H9 (cell line): ENCODE data around the gene TGIF1. TPM values are rescaled to one million over a fixed set of nuclear protein-coding genes. Genes with fewer than 3 reads are reported as not detected.
A peak's percentile ranks its signal among the peaks of the same experiment; 100 is the strongest.

Experiments
- DNase-seq: peaks from one replicate; pipeline ENCODE4 v3.0.0-alpha.2; 2017
- H2AFZ ChIP-seq: one replicate; pipeline ENCODE4 v1.6.1; 2013; ENCODE audit warnings: mild to moderate bottlenecking, low read length, control low read depth, moderate library complexity
- H2AK5ac ChIP-seq: 2 replicates; pipeline ENCODE4 v1.6.1; 2013; ENCODE audit warnings: low read length, control low read depth, mixed read lengths; ENCODE audit not compliant: insufficient read length
- H2BK120ac ChIP-seq: one replicate; pipeline ENCODE4 v1.6.1; 2013; ENCODE audit warnings: low read depth, mild to moderate bottlenecking, low read length, control low read depth, inconsistent platforms; ENCODE audit not compliant: poor library complexity, severe bottlenecking
- H2BK12ac ChIP-seq: 2 replicates; pipeline ENCODE4 v1.6.1; 2013; ENCODE audit warnings: low read length, control low read depth, mixed read lengths, low read depth; ENCODE audit not compliant: insufficient read length
- H2BK15ac ChIP-seq: 2 replicates; pipeline ENCODE4 v1.6.1; 2013; ENCODE audit warnings: low read depth, low read length, control low read depth
- H2BK20ac ChIP-seq: one replicate; pipeline ENCODE4 v1.6.1; 2013; ENCODE audit warnings: low read depth, mild to moderate bottlenecking, low read length, control low read depth, inconsistent platforms; ENCODE audit not compliant: poor library complexity, severe bottlenecking
- H2BK5ac ChIP-seq: 2 replicates; pipeline ENCODE4 v1.6.1; 2013; ENCODE audit warnings: low read length, control low read depth, mixed read lengths; ENCODE audit not compliant: insufficient read length
- H3K14ac ChIP-seq: 2 replicates; pipeline ENCODE4 v1.6.1; 2013; ENCODE audit warnings: low read length, control low read depth; ENCODE audit not compliant: insufficient read depth
- H3K18ac ChIP-seq: 2 replicates; pipeline ENCODE4 v1.6.1; 2013; ENCODE audit warnings: low read depth, mild to moderate bottlenecking, mixed read lengths, low read length, control low read depth; ENCODE audit not compliant: insufficient read length
- H3K23ac ChIP-seq: 2 replicates; pipeline ENCODE4 v1.6.1; 2013; ENCODE audit warnings: low read length, control low read depth, mixed read lengths, low read depth; ENCODE audit not compliant: insufficient read length
- H3K23me2 ChIP-seq: 2 replicates; pipeline ENCODE4 v1.6.1; 2013; ENCODE audit warnings: low read depth, mild to moderate bottlenecking, mixed read lengths, low read length, control low read depth; ENCODE audit not compliant: insufficient read length, poor library complexity, severe bottlenecking
- H3K27ac ChIP-seq: 2 replicates; pipeline ENCODE4 v1.5.1; 2013; ENCODE audit warnings: low read length, control low read depth, mixed read lengths, low read depth; ENCODE audit not compliant: insufficient read length
- H3K27me3 ChIP-seq: 2 replicates; pipeline ENCODE4 v1.6.1; 2013; ENCODE audit warnings: low read length, control low read depth, inconsistent platforms; ENCODE audit not compliant: insufficient read depth
- H3K4ac ChIP-seq: 2 replicates; pipeline ENCODE4 v1.6.1; 2013; ENCODE audit warnings: low read depth, mild to moderate bottlenecking, control low read depth, inconsistent platforms, low read length, moderate library complexity
- H3K4me1 ChIP-seq: 2 replicates; pipeline ENCODE4 v1.6.1; 2013; ENCODE audit warnings: low read length, control low read depth, inconsistent platforms; ENCODE audit not compliant: insufficient read depth
- H3K4me2 ChIP-seq: 2 replicates; pipeline ENCODE4 v1.6.1; 2013; ENCODE audit warnings: low read length, control low read depth, mixed read lengths; ENCODE audit not compliant: insufficient read length, insufficient read depth
- H3K56ac ChIP-seq: 2 replicates; pipeline ENCODE4 v1.6.1; 2013; ENCODE audit warnings: low read depth, mild to moderate bottlenecking, mixed read lengths, low read length, control low read depth; ENCODE audit not compliant: insufficient read length
- H3K79me1 ChIP-seq: 2 replicates; pipeline ENCODE4 v1.6.1; 2013; ENCODE audit warnings: low read depth, mild to moderate bottlenecking, moderate library complexity, low read length, control low read depth, inconsistent platforms; ENCODE audit not compliant: insufficient read depth, poor library complexity, severe bottlenecking
- H3K79me2 ChIP-seq: 2 replicates; pipeline ENCODE4 v1.6.1; 2013; ENCODE audit warnings: low read length, control low read depth, inconsistent platforms; ENCODE audit not compliant: insufficient read depth
- H3K9ac ChIP-seq: 2 replicates; pipeline ENCODE4 v1.6.1; 2013; ENCODE audit warnings: low read length, control low read depth, mixed read lengths; ENCODE audit not compliant: insufficient read length; ENCODE audit errors: extremely low read depth
- H3K9me3 ChIP-seq: one replicate; pipeline ENCODE4 v1.6.1; 2013; ENCODE audit warnings: low read depth, low read length, inconsistent platforms; ENCODE audit not compliant: control insufficient read depth
- H3T11ph ChIP-seq: one replicate; pipeline ENCODE4 v1.6.1; 2013; ENCODE audit warnings: mild to moderate bottlenecking, low read length, control low read depth, inconsistent platforms
- H4K20me1 ChIP-seq: one replicate; pipeline ENCODE4 v1.6.1; 2013; ENCODE audit not compliant: control insufficient read depth, insufficient read length, insufficient read depth
- H4K5ac ChIP-seq: 2 replicates; pipeline ENCODE4 v1.6.1; 2013; ENCODE audit warnings: low read depth, mild to moderate bottlenecking, mixed read lengths, low read length, control low read depth; ENCODE audit not compliant: insufficient read length
- H4K8ac ChIP-seq: replicated peaks from 2 replicates; pipeline ENCODE4 v1.6.1; 2013; ENCODE audit warnings: low read length, control low read depth, mixed read lengths, low read depth; ENCODE audit not compliant: insufficient read length
- H4K91ac ChIP-seq: 2 replicates; pipeline ENCODE4 v1.6.1; 2013; ENCODE audit warnings: low read depth, mild to moderate bottlenecking, moderate library complexity, mixed read lengths, low read length, control low read depth; ENCODE audit not compliant: insufficient read length
- H3K27ac Mint-ChIP-seq, 3 experiments: 2 replicates in 2 of 3; 3 replicates in 1 of 3; pipeline ENCODE4 v1.8.0; 2020 to 2021; ENCODE audit warnings: mixed read lengths in 3 of 3, mild to moderate bottlenecking in 1 of 3, moderate library complexity in 1 of 3
- H3K27me3 Mint-ChIP-seq: 2 replicates; pipeline ENCODE4 v1.8.0; 2021; ENCODE audit warnings: low read depth, mild to moderate bottlenecking, moderate library complexity, mixed read lengths
- H3K36me3 Mint-ChIP-seq, 3 experiments: 2 replicates in 2 of 3; 3 replicates in 1 of 3; pipeline ENCODE4 v1.8.0; 2020 to 2021; ENCODE audit warnings: low read depth in 3 of 3, mixed read lengths in 3 of 3; ENCODE audit not compliant: insufficient read depth in 1 of 3
- H3K4me1 Mint-ChIP-seq, 2 experiments: 2 replicates each; pipeline ENCODE4 v1.8.0; 2020; ENCODE audit warnings: mixed read lengths in 2 of 2
- H3K4me3 Mint-ChIP-seq, 2 experiments: 2 replicates in 1 of 2; 3 replicates in 1 of 2; pipeline ENCODE4 v1.8.0; 2020 to 2021; ENCODE audit warnings: mild to moderate bottlenecking in 2 of 2, mixed read lengths in 2 of 2, moderate library complexity in 1 of 2
- H3K9me3 Mint-ChIP-seq, 2 experiments: 2 replicates in 1 of 2; 3 replicates in 1 of 2; pipeline ENCODE4 v1.8.0; 2020; ENCODE audit warnings: mild to moderate bottlenecking in 2 of 2, mixed read lengths in 2 of 2, moderate library complexity in 1 of 2
- CTCF ChIP-seq: fragments of 200-600 bp; sonication (generic); conservative IDR thresholded peaks from 3 replicates; pipeline ENCODE4 v1.8.0; 2021; ENCODE audit warnings: antibody characterized with exemption, mild to moderate bottlenecking
- WGBS: extraction: QIAGEN DNeasy Blood & Tissue Kit; methylation state at CpG from one replicate; pipeline ENCODE4 v1.1.7; 2013; ENCODE audit warnings: missing lambda C conversion rate, low lambda C conversion rate, mixed read lengths; ENCODE audit not compliant: insufficient read length; ENCODE audit errors: extremely low coverage; 5-methylcytosine and 5-hydroxymethylcytosine counted together
- total RNA-seq: library from RNA; stranded (reverse); gene quantifications from 2 replicates; pipeline ENCODE4 v1.2.1, GENCODE V29; 2021

TGIF1 gene
- total RNA-seq, 1 experiment from 2014 or later, result 261 TPM

GRCh38 chr18:3461704-3462103 is 11.7 kb downstream of the TGIF1 start:
- H3K23ac ChIP-seq, result no peak overlapping the region
- no peaks in the 10 kb centered on the region for H3K27me3 Mint-ChIP-seq
- no peaks in the 10 kb centered on the region for H4K20me1 ChIP-seq
- H4K5ac ChIP-seq, result no peak overlapping the region
- no CpG with 5 or more reads among the region's 5 CpGs for WGBS
- H2AK5ac ChIP-seq, result no peak overlapping the region
- H3K18ac ChIP-seq, result no peak overlapping the region
- H3K4ac ChIP-seq, result no peak overlapping the region
- H3K4me1 ChIP-seq, result peaks cover 8% of the 10 kb centered on the region; the same call in 1 of the 2 replicates
- no peaks in the 10 kb centered on the region for H3K9me3 Mint-ChIP-seq
- H3K27ac ChIP-seq, result no peak overlapping the region
- H2BK5ac ChIP-seq, result no peak overlapping the region
- H3K4me2 ChIP-seq, result no peak overlapping the region
- H2BK12ac ChIP-seq, result no peak overlapping the region
- no peaks in the 10 kb centered on the region for H3K27me3 ChIP-seq
- no peak overlapping the region for H3K56ac ChIP-seq
- no peak overlapping the region for H4K91ac ChIP-seq
- H3K23me2 ChIP-seq, result no peaks in the 10 kb centered on the region
- no peak for DNase-seq
- H4K8ac ChIP-seq, result no peak overlapping the region
- H3K14ac ChIP-seq, result no peak overlapping the region
- H2BK15ac ChIP-seq, result no peak overlapping the region
- peaks cover 4% of the 10 kb centered on the region for H3K79me1 ChIP-seq
- H3K4me1 Mint-ChIP-seq, result peaks cover 54 to 62% of the 10 kb centered on the region in 2 experiments
- no peak overlapping the region for H2BK20ac ChIP-seq
- H2AFZ ChIP-seq, result no peak overlapping the region
- no peaks in the 10 kb centered on the region for H3K9me3 ChIP-seq
- peak overlapping the region; percentile 15 to 96 (median 33); a peak in 6 of 7 replicates for H3K27ac Mint-ChIP-seq
- no peak for TF ChIP-seq CTCF
- H3K4me3 Mint-ChIP-seq, result no peak overlapping the region
- no peak overlapping the region for H3K9ac ChIP-seq
- H2BK120ac ChIP-seq, result no peak overlapping the region
- no peak overlapping the region for H3T11ph ChIP-seq
- H3K79me2 ChIP-seq, result no peaks in the 10 kb centered on the region; the same call in 1 of the 2 replicates
- peaks cover 32 to 58% (median 41%) of the 10 kb centered on the region in 3 experiments for H3K36me3 Mint-ChIP-seq
